ENCODE data around the gene TIMM10. TPM values are rescaled to one million over a fixed set of nuclear protein-coding genes. Genes with fewer than 3 reads are reported as not detected.

The TIMM10 gene
- total RNA-seq, 4 donors from 2014 or later = 26.2 to 43.0 (median 40.1) TPM

GRCh38 chr11:57504511-57504910 is 26.0 kb downstream of the TIMM10 start:
- Histone ChIP-seq H3K4me3 (no peak overlapping the region), H3K36me3 (no peaks in the 10 kb centered on the region), H3K9me3 (no peaks in the 10 kb centered on the region), H3K27me3 (no peaks in the 10 kb centered on the region), H3K4me1 (peaks cover 13% of the 10 kb centered on the region), H3K27ac (no peak overlapping the region)
- 83% methylated on average over 4 of the region's 4 CpGs for WGBS
- no peak for TF ChIP-seq POLR2A (IDR thresholded peaks at IDR 0.05)
- TF ChIP-seq EP300 (IDR thresholded peaks at IDR 0.05) = no peak
- DNase-seq (ENCODE audit: low spot score in 2 of 2) = no peak

DNA sequence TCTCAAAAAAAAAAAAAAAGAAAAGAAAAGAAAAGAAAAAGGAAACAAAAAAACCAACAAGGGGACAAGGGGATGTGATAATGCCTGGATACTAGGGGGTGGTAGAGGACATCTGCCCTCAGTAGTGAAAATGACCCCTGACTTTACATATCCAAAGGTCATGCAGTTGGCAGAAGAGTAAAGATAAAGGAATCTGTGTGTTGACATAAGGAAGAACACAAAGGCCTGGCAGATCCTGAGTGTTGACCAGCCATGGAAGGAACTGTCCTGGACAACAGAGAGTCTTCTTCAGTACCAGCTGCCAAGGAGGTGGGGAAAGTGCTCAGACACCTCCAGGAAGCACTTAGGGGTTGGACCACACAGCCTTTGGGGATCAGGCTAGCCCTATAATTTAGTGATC is 27.7 kb downstream of the TIMM10 start:
- Histone ChIP-seq H3K4me1 (peaks cover 25% of the 10 kb centered on the region), H3K9me3 (no peaks in the 10 kb centered on the region), H3K27me3 (no peaks in the 10 kb centered on the region), H3K27ac (no peak overlapping the region), H3K36me3 (no peaks in the 10 kb centered on the region), H3K4me3 (no peak overlapping the region)
- TF ChIP-seq EP300 (IDR thresholded peaks at IDR 0.05) (no peak), POLR2AphosphoS5 (IDR thresholded peaks at IDR 0.05) (no peak), POLR2A (IDR thresholded peaks at IDR 0.05) (no peak)
- TF ChIP-seq, protein P1, sequence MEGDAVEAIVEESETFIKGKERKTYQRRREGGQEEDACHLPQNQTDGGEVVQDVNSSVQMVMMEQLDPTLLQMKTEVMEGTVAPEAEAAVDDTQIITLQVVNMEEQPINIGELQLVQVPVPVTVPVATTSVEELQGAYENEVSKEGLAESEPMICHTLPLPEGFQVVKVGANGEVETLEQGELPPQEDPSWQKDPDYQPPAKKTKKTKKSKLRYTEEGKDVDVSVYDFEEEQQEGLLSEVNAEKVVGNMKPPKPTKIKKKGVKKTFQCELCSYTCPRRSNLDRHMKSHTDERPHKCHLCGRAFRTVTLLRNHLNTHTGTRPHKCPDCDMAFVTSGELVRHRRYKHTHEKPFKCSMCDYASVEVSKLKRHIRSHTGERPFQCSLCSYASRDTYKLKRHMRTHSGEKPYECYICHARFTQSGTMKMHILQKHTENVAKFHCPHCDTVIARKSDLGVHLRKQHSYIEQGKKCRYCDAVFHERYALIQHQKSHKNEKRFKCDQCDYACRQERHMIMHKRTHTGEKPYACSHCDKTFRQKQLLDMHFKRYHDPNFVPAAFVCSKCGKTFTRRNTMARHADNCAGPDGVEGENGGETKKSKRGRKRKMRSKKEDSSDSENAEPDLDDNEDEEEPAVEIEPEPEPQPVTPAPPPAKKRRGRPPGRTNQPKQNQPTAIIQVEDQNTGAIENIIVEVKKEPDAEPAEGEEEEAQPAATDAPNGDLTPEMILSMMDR (IDR thresholded peaks at IDR 0.05) = no peak
- no peak for DNase-seq (ENCODE audit: low spot score in 2 of 2)

DNA sequence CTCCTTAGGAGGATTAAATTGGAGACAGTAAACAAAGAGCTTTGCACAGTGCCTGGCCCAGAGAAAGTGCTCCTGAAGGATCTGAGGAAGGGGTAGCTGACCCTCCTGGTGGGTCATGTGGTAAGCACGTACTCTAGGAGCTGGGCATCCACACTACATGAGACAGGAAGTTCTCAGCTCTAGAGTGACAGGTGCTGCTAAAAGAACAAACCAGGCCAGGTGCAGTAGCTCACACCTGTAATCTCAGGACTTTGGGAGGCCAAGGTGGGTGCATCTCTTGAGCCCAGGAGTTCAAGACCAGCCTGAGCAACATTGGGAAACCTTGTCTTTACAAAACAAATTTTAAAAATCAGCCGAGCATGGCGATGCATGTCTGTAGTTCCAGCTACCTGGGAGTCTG is 28.2 kb downstream of the TIMM10 start:
- DNase-seq (ENCODE audit: low spot score in 2 of 2) = no peak
- 97% methylated on average over 3 of the region's 3 CpGs for WGBS
- Histone ChIP-seq H3K4me3 (no peak overlapping the region), H3K9me3 (no peaks in the 10 kb centered on the region), H3K36me3 (no peaks in the 10 kb centered on the region), H3K27ac (no peak overlapping the region), H3K4me1 (peaks cover 25% of the 10 kb centered on the region), H3K27me3 (no peaks in the 10 kb centered on the region)
- TF ChIP-seq, protein P1 (IDR thresholded peaks at IDR 0.05) = no peak
- TF ChIP-seq EP300 (IDR thresholded peaks at IDR 0.05) (no peak), POLR2AphosphoS5 (IDR thresholded peaks at IDR 0.05) (no peak), POLR2A (IDR thresholded peaks at IDR 0.05) (no peak)

GRCh38 chr11:57501953-57502352 is 28.6 kb downstream of the TIMM10 start:
- Histone ChIP-seq H3K4me3 (no peak overlapping the region), H3K4me1 (peaks cover 25% of the 10 kb centered on the region), H3K9me3 (no peaks in the 10 kb centered on the region), H3K36me3 (no peaks in the 10 kb centered on the region), H3K27ac (no peak overlapping the region), H3K27me3 (no peaks in the 10 kb centered on the region)
- DNase-seq (ENCODE audit: low spot score in 2 of 2) = no peak
- 59% methylated on average over 4 of the region's 4 CpGs for WGBS
- TF ChIP-seq, protein P1 (IDR thresholded peaks at IDR 0.05) = no peak
- TF ChIP-seq EP300 (IDR thresholded peaks at IDR 0.05) (no peak), POLR2A (IDR thresholded peaks at IDR 0.05) (no peak), POLR2AphosphoS5 (IDR thresholded peaks at IDR 0.05) (no peak)

GRCh38 chr11:57500926-57501325 is 29.6 kb downstream of the TIMM10 start:
- WGBS = 95% methylated on average over 5 of the region's 15 CpGs
- H3K36me3 ChIP-seq = peaks cover 2% of the 10 kb centered on the region
- no peak overlapping the region for H3K4me3 ChIP-seq
- TF ChIP-seq EP300 (IDR thresholded peaks at IDR 0.05) = no peak
- no peak for TF ChIP-seq POLR2AphosphoS5 (IDR thresholded peaks at IDR 0.05)
- TF ChIP-seq POLR2A (IDR thresholded peaks at IDR 0.05) = no peak
- TF ChIP-seq, protein P1 (IDR thresholded peaks at IDR 0.05) = no peak
- H3K9me3 ChIP-seq = no peaks in the 10 kb centered on the region
- no peak for DNase-seq (ENCODE audit: low spot score in 2 of 2)
- H3K27me3 ChIP-seq = no peaks in the 10 kb centered on the region
- H3K4me1 ChIP-seq = peaks cover 25% of the 10 kb centered on the region
- H3K27ac ChIP-seq = no peak overlapping the region

- WGBS = 75% methylated on average over 8 of the region's 8 CpGs
- Histone ChIP-seq H3K27ac (no peak overlapping the region), H3K4me3 (no peak overlapping the region), H3K4me1 (peaks cover 25% of the 10 kb centered on the region), H3K36me3 (peaks cover 3% of the 10 kb centered on the region), H3K9me3 (no peaks in the 10 kb centered on the region), H3K27me3 (no peaks in the 10 kb centered on the region)
- DNase-seq (ENCODE audit: low spot score in 2 of 2) = no peak
- TF ChIP-seq, protein P1 (IDR thresholded peaks at IDR 0.05) = no peak
- no peak for TF ChIP-seq EP300 (IDR thresholded peaks at IDR 0.05)
- TF ChIP-seq POLR2A (IDR thresholded peaks at IDR 0.05) = no peak
- TF ChIP-seq POLR2AphosphoS5 (IDR thresholded peaks at IDR 0.05) = no peak
These were observed 30.0 kb downstream of the TIMM10 start for GRCh38 chr11:57500515-57500914.
